NCI-H446 (cell line): ENCODE results near the gene LGALSL.

ENCODE experiments used
- DNase-seq, 2 experiments: peaks; one replicate each; lab custom pipeline; 2025; lab: John Stamatoyannopoulos, UW

Gene LGALSL

DNA sequence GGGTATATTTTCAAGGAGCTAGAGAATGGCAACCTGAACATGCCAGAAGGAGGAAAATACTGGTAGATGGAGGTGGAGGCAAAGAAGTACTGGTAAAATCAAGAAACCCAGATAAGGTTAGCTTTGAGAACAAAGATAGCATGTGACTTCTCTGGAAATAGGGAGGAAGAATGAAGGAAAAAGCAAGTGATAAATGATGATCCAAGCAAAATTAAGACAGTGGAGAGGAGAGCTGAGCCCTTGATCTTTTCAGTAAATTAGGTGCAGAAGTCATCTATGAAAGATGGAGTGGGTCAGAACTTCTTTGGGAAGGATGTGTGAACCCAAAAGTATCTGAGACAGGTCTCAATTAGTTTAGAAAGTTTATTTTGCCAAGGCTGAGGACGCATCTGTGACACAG, 44.5 kb downstream of the LGALSL start:
- DNase-seq = no peak

DNA sequence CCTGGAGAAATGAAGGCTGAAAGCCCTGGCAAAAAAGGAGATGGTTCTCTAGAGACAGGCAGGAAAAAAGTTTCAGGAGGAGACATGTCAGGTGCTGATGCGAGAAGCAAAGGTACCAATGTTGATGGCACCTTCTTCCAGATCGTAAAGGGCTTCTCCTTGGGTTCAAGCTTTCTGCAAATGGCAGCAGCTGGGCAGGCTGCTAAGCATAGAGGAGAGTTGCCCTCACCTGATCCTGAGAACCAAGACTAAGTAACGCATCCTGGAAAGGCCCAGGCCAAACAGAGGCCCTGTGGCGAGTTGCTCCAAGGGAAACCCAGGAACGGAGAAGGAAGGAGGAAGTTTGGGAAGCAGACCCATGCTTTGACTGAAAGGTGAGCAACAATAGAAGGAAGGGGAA, 46.6 kb downstream of the LGALSL start:
- no peak for DNase-seq

DNA sequence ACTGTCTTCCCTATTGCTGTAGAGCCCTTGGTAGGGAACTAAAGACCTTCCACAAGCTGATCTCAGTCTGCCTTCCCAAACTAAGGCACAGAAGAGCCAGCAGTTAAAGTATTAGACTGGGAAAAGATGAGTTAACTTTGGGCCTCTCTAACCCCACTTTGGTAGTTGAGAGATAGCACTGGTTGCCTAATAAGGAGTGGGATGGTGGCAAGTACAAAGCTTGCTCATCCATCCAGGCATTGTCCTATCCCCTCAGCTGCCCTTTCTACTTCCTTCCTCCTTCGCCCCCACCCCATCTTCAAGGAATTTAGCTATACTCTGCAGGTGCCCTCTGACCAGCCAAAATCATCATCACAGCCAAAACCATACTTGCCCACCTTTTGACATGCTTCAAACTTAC, 48.0 kb downstream of the LGALSL start:
- DNase-seq = no peak

DNA sequence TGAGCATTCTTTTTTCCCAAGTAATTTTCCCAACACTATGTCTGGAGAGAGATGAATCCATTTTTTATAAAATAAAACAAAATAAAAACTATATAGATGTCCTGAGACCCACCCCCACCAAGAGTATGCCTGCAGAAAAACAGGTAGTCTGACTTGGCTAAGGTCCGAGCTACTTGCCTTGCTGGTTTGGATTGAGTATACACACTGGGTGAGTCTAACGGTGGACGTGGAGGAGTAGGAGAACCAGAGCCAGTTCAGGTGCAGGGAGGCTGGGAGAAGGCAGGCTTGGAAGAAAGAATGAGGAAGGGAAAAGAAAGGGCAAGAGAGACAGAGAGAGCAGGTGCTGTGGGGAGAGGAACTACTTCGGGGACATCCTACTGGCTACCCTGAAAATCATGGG, 48.9 kb downstream of the LGALSL start:
- no peak for DNase-seq

DNA sequence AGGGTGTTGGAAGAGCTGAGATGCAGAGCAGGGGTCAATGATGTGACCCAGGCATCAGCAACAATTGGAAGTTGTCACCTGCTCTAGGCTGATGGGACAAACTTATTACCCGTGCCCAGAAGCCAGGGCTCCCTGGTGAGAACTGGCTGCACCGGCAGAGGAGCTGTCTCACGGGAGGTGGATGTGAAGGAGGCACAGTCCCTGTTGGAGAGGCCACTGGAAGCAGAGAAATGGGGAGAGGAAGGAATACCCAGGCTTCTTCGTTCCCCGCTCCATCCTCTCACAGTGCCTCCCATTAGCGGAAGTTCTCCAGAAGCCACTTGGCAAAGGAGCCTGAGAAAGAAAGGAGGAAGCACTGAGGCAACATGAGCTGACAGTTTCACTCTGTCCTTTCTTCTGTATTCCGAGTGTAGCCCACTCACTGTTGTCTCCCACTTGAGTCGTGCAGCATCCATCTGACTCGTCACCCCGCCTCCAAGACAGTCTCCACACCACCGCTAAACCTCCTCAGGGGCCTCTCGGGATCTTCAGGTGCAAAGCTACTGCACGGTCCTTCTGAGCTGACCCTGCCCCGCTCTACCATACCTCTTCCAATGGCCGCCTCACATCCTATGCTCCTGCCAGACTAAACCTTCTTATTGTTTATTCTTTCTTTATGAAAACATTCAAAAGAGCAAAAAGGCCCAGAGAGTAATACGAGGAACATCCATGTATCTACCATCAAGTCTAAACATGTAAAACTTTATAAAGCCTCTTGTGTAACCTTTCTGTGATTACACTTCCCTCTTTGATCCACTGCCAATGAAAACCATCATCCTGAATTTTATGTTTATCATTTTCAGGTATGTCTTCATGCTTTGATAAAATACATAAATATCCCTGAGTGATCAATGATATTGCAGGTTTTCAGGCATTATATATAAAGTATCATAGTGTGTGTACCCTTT, 51.1 kb downstream of the LGALSL start:
- no peak for DNase-seq

DNA sequence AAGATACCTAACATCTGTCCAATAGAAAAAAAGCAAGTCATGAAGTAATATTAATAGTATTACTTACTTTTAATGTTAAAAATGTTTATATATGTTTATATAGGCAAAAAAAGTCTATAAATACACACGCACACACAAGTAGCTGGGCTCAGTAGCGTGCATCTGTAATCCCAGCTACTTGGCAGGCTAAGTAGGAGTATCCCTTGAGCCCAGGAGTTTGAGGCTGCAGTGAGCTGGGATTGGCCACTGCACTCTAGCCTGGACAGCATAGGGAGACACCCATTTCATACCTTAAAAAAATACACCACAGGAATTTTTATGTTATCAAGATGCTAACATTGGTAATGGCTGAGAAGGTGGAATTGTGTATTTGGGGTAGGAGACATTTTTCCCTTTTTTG, 52.7 kb downstream of the LGALSL start:
- no peak for DNase-seq
